Measurements from ENCODE around the gene ZFHX2. TPM values are rescaled to one million over a fixed set of nuclear protein-coding genes. Genes with fewer than 3 reads are reported as not detected.

Gene ZFHX2
- total RNA-seq, 2 experiments from 2014 or later, result 0.78 to 1.0 TPM

GRCh38 chr14:23578560-23579310 is 27.2 kb upstream of the ZFHX2 start, which contains the start of gene JPH4:
JPH4 (minus strand) TSS chr14:23578790; CDS start chr14:23577453, 1,337 bp downstream.
- H3K4me3 Mint-ChIP-seq, result no peak within 1 kb of the TSS
- CTCF ChIA-PET, result interaction anchor here (1.0 kb wide), 1 partner anchor 10 kb away, joined by 3 read pairs; no protein-coding TSS in a partner anchor
- H3K36me3 Mint-ChIP-seq (ENCODE audit: low read depth), result no peaks in the 10 kb centered on the region
- peaks cover 43% of the 10 kb centered on the region for H3K27me3 Mint-ChIP-seq
- H3K4me1 Mint-ChIP-seq (ENCODE audit: low read depth), result peaks cover 12% of the 10 kb centered on the region
- intact Hi-C loops (cut with micrococcal nuclease), result no loop called here
- DNase-seq (no peak), ATAC-seq (no peak)
- TF ChIP-seq CTCF (IDR thresholded peaks at IDR 0.05), result no peak
- POLR2A ChIA-PET, result no interaction called here
- no peak within 1 kb of the TSS for H3K27ac Mint-ChIP-seq
- H3K9me3 Mint-ChIP-seq, result no peaks in the 10 kb centered on the region

GRCh38 chr14:23577710-23578392 is 26.3 kb upstream of the ZFHX2 start:
- CTCF ChIA-PET, result interaction anchor here (1.0 kb wide), 1 partner anchor 11 kb away, joined by 3 read pairs; no protein-coding TSS in a partner anchor

GRCh38 chr14:23577004-23577681 is 25.6 kb upstream of the ZFHX2 start:
- peaks cover 45% of the 10 kb centered on the region for H3K27me3 Mint-ChIP-seq
- peak overlapping the region; percentile 54 for H3K4me3 Mint-ChIP-seq

More at GRCh38 chr14:23577710-23578392, 26.3 kb upstream of the ZFHX2 start:
- intact Hi-C loops (cut with micrococcal nuclease), result no loop called here
- Mint-ChIP-seq H3K9me3 (no peaks in the 10 kb centered on the region), H3K4me3 (no peak overlapping the region), H3K4me1 (ENCODE audit: low read depth) (peaks cover 12% of the 10 kb centered on the region), H3K36me3 (ENCODE audit: low read depth) (no peaks in the 10 kb centered on the region), H3K27me3 (peaks cover 45% of the 10 kb centered on the region), H3K27ac (no peak overlapping the region)
- DNase-seq (no peak), ATAC-seq (peak; percentile 26)
- no peak for TF ChIP-seq CTCF (IDR thresholded peaks at IDR 0.05)
- POLR2A ChIA-PET, result no interaction called here

GRCh38 chr14:23573384-23574015 is 21.9 kb upstream of the ZFHX2 start:
- POLR2A ChIA-PET, result no interaction called here
- CTCF ChIA-PET, result interaction anchor here (1.0 to 5.5 kb wide), 2 partner anchors 14 to 16 kb away, joined by 4 to 20 read pairs; no protein-coding TSS in a partner anchor

More at GRCh38 chr14:23577004-23577681, 25.6 kb upstream of the ZFHX2 start:
- no peaks in the 10 kb centered on the region for H3K36me3 Mint-ChIP-seq (ENCODE audit: low read depth)
- no peak overlapping the region for H3K27ac Mint-ChIP-seq
- H3K4me1 Mint-ChIP-seq (ENCODE audit: low read depth), result peaks cover 12% of the 10 kb centered on the region
- DNase-seq (no peak), ATAC-seq (peak; percentile 24)
- H3K9me3 Mint-ChIP-seq, result no peaks in the 10 kb centered on the region
- ChIA-PET POLR2A (interaction anchor here (0.6 kb wide), 1 partner anchor 21 kb away, joined by 3 read pairs; no protein-coding TSS in a partner anchor), CTCF (no interaction called here)
- TF ChIP-seq CTCF (IDR thresholded peaks at IDR 0.05), result no peak
- intact Hi-C loops (cut with micrococcal nuclease), result no loop called here

More at GRCh38 chr14:23573384-23574015, 21.9 kb upstream of the ZFHX2 start:
- H3K4me3 Mint-ChIP-seq, result no peak overlapping the region
- no peaks in the 10 kb centered on the region for H3K36me3 Mint-ChIP-seq (ENCODE audit: low read depth)
- peaks cover 14% of the 10 kb centered on the region for H3K4me1 Mint-ChIP-seq (ENCODE audit: low read depth)
- DNase-seq (no peak), ATAC-seq (no peak)
- intact Hi-C loops (cut with micrococcal nuclease), result no loop called here
- H3K27me3 Mint-ChIP-seq, result peaks cover 35% of the 10 kb centered on the region
- H3K27ac Mint-ChIP-seq, result no peak overlapping the region
- no peaks in the 10 kb centered on the region for H3K9me3 Mint-ChIP-seq
- TF ChIP-seq CTCF (IDR thresholded peaks at IDR 0.05), result no peak

Data from activated CD8-positive, alpha-beta T cell treated with anti-CD3 and anti-CD28 coated beads for 36 hours (primary cell).